Measurements from ENCODE around the gene SMIM1.

Gene SMIM1

DNA sequence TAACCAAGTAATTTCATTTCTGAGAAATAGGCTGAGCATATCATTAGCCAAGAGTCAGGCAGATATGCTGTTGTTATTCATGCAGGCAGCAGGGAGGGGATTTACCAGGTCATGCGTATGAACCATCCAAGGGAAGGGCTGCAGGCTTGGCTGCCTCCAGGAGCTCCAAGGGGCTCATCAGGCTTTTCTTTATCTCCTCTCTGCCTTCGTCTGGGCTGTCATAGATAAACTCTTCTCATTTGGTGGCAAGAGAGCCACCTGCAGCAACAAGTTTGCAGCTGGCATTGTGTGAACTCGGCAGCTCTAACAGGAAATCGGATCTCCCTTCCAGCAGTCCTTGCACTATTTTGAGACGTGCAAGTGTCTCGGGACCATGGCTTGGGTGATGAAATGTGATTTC is 12.8 kb upstream of the SMIM1 start:
- no peak for DNase-seq

DNA sequence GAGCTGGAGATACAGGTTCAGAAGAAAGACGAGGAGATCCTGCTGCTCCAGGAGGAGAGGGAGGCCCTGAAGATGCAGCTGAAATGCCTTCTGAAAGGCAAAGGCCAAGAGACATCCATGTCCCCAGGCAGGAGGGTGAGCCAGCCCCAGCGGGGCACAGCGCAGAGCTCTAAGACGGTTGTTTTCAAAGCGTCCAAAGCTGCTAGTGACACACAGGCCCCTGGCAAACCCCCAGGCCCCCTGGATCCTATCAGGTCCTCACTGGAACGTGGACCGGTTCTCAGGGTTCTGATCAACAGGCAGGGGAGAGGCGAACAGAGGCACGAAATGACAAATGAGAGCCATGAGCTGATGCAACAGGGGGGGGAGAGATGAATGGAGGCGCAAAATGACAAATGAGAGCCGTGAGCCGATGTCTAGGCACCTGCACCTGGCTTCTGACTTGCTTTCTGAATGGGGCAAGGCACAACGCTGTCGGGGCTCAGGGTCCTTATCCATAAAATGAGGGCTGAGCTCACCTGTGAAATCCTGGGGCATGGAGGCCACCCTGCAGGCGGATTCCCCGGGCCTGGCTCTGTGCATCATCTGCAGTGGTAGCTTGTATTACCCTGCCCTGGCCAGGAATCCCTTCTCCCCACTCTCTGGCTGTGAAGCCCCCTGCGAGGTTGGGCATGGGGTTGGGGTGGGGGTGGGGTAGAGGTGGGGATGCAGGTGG is 11.1 kb upstream of the SMIM1 start:
- no peak for DNase-seq

DNA sequence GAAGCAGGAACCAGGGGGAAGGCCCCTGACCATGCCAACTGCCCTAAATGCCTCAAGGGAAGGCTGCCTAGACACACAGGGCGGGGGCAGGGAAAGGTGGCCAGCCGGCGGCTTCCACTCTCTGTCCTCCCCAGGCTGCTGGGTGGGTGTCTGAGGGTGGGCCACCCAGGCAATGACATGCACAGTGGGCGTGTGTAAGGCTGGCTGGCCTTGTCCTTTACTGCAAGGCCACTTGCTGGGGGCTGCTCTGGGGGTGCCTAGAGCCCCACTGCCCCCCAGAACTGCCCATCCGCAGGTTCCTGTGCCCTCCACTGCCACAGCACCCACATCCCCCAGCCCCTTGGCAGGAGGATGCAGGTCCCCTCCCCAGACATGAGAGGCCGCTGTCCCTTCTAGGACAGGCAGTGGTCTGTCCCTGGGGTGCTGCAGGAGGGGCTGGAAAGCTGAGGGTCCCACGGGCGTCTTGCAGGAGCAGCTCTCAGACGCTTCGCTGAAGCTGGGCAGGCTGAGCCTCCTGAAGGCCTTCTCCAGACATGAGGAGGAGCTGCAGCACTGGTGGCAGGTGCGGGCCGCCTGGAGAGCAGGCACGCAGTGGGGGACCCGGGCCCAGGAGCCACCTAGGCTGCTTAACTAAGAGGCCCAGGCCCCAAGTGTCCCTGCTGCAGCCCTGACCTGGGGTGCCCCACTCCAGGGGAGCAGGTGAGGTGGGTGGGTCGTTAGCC is 10.2 kb upstream of the SMIM1 start:
- no peak for DNase-seq

DNA sequence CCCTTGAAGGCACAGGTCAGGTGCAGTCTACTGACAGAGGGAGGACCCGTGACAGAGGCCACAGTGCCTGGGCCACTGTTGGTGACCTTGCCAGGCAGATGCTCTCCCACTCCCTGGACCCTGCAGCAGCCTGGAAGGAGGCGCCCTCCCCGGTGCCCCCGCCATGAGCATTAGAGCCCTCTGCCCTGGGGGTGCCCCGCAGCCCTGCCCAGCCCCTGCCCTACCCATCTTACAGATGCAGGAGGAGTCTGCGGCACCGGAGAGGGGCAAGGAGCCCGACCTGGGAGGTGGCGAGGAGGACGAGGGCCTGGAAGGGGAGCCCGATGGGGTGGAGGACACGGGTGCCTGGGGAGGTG is 9.7 kb upstream of the SMIM1 start:
- no peak for DNase-seq

DNA sequence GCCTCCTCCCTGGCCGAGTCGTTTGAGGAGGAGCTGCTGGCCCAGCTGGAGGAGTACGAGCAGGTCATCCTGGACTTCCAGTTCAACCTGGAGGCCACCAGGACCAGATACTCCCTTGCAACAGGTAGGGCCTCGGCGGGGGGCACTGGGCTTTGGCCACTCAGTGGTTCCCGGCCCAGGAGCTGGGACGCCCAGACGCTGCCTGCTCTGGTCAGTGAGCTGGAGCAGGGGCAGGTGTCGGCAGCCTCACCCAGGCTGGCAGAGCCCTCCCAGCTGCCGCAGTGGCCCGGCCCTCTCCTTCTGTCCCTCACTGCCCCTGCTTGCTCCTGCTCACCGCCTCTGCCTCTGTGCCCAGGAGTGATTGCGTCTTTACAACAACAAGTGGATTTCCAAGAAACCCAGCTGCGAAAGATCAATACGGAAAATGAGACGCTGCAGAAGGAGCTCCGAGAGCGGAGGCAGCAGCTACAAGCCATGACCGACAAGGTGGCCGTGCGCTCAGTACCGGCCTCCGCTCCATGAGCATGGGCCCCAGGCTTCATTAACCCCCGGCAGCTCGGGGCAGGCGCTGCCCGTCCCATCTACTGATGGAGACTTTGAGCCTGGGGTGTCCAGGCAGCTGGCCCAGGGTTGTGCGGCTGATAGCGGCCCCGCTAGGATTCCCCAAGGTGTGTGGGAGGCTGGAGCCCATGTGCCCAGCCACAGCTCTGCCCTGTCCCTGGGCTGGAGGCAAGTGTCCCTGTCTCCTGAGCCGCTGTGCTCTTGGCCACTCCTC is 9.0 kb upstream of the SMIM1 start:
- DNase-seq, result no peak

DNA sequence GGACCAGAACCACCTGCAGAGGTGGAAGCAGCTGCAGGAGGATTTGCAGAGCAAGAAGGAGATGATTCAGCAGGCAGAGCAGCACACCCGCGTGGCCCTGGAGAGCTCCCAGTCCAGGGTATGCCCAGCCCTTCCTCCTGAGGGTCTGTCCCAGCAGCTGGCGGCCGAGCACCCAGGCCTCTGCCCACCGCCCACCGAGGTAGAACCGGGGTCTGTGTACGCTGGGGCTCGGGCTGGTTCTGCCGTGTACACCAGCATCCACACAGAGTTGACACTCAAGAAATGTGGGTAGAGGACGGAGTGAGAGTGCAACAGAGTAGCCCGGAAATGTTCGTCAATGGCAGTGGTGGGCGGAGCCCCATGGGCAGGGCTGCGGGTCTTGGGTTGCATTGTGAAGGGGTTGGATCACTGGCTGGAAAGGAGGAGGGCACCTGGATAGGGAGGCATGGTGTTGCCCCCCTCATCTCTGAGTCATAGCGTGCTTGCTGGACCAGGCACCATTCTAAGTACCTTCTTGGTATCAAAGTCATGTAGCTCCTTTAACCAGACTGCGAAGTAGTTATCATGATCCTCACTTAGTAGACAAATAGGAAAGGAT is 5.1 kb upstream of the SMIM1 start:
- no peak for DNase-seq

DNA sequence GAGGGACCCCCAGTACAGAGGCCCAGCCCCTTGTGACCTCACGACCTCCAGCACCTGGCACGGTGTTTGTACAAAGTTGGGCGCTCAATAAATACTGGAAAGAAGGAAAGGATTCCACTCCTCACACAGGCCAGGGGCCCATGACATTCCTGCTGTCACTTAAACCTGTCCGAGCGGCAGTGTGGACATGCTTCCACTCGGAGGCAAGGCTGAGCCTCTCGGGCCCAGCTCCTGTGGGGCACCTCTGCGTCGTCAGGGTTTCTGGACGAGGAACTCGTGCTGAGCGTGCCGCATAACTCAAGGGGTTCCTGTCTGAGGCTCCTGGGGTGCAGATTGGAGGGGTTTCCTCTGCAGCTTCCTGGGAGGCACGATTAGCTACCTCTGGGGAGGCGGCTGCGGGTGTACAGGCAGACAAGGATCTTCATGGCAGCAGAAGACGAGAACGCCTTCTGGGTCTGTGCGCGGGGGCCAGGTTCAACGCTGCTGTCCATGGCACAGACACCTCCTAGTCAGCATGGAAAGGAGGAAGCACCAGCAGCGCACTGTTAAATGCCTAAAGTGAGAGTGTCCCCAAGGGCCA is 3.6 kb upstream of the SMIM1 start:
- no peak for DNase-seq

DNA sequence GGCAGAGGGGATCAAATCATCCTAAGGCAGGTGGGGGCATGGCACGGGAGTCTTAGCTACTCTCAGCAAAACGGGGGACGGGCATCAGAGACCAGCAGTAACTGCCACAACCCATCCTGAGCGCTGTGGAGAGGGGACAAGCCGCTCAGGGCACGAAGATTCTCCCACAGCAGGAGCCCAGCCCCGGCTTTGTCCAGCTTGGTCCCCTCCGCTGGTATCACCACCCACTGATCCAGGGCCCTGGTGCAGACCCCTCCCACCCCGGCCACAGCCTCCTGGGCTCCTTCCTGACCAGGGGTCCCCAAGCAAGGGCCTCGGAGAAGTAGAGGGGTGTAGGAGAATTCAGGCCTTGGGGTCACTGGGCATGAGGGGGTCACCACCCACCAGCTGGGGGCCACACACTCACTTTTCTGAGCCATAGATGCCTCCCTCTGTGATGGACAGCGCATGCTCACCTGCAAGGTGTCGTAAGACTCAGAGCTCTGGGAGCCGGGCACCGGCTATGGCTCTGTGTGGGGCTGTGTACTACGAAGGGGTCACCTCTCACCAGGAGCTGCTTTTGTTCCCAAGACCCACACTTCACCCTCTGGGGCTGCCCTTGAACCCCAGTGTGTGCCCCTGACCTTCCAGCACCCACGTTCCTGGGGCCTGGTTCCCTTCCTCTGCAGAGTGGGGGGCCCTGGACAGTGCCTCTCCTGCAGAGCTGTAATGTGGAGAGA is 2.3 kb upstream of the SMIM1 start:
- DNase-seq, result no peak

DNA sequence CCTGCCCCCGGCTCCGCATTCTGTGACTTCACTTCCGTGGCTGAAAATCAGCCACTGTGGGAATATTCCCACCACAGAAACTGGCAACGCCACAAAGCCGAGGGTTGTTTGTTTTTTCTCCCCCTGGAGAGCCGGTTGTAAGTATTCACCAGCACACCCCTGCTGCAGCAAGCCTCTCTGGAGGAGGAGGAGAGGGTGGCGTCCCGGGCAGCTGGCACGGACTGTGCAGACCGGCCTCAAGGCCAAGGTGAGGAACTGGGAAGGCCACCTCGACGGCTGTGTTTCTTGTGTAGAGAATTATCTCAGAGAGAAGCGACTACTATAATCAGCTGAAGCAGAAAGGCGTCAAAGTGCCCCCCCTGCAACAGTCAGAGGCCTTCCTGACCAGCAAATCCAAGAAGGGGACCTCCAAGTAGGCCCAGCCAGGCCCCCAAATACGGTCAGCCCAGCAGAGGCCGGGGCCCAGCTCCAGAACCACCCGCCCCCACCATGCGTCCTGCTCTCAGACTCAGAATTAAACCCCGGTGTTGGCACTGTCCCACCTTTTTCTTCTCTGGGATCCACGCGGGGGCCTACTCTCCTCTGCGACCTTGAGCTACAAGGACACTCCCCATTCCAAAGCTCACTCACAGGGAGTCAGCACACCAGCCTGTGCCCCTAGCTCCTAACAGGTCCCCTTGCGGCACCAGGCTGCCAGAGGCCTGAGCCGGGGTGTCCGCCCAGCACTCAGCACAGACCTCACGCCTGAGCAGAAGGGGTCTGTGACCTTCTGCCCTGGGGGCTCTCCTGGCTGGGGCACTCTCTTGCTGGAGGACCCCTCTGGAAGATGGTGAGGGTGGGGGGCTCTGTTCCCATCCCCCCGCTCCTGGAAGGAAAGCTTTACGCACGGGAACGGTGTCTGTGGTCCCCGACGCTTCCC is 1.2 kb upstream of the SMIM1 start:
- no peak for DNase-seq

DNA sequence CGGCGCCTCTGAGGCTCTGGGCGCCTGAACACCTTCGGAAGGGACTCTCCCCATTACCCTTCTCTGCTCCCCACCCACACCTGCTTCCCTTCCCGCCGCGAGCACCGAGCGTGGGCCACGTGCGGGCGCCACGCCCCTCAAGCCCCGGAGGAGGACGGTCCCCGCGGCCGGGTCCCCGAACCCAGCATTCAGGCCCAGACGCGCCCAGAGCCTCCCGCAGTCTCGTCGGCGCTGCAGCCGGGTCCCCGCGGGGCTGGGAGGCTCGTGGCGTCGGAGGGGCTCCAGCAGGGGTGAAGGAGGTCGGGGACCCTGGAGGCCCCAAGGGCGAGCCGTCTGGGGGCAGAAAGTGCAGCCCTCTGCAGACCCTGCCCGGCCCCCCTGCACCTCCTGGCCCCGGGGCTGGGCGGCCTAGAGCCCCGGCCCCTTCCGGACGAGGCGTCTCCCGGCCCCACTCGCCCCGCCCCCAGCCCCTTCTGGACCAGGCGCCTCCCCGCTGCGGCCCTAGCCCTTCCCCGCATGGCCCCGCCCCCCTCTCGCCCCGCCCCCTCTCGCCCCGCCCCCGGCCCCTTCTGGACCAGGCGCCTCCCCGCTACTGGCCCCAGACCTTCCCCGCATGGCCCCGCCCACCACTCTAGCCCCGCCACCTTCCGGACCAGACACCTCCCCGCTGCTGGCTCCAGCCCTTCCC is 378 bp upstream of the SMIM1 start:
- peak; percentile 84 for DNase-seq

DNA sequence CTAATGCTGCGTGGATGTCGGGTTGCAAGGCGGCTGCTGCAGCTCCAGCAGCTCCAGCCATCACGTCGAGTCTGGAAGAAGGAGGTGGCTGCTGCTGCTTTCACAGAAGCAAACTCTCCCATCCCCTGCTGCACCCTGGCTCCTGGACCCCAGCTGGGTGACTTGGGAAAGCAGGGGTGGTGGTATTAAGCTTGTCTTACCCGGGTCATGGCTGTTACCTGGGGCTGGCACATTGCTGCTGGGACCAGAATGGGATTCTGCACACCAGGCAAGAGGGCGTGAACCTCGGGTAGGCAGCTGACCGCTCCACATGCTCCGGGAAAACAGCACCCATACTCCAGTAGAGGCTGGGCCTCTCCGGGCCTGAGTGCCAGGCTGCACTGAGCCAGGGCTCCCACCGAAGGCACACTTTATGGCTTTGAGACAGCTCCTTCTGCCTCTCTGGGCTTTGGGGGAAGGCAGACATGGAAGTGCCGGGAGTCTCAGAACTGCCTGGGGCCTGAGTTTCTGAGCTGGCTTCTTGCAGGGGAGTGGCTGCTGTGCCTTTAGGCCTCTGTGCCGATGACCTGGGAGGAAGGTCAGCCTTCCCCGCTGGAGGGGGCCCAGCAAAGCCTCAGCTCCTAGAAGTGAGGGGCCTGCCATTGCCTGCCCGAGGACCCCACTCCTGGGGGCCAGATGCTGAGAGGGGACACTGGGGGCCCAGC is 1.2 kb downstream of the SMIM1 start:
- no peak for DNase-seq

DNA sequence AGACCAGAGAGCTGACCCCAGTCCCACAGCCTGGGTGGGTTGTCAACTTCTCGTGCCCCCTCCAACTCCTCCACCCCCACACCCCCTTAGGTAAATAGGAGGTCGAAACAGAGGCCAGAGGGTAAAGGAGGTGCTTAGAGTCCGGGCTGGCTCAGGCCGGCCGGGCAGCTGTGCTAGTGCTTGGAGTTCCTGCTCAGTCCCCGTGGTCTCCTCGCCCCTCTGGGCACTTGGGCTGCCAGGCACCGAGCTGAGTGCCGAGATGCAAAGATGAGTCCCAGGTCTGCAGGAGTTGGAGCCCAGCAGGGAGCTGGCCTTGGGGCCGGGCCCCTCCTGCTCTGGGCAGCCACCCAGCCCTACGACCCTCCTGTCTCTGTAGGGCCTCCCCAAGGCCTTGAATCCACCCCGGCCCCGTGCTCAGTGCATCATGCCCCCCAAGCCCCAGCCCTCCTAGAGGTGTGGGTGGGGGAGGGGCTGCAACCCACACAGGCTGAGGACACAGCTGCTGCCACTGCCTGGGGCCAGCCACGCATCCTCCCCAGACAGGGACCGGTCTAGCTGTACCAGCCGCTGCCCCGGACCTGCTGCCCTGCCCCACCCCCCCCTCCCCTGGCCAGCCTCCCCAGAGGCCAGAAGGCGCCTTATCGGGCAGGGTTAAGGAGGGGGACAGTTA is 1.9 kb downstream of the SMIM1 start:
- DNase-seq, result no peak

DNA sequence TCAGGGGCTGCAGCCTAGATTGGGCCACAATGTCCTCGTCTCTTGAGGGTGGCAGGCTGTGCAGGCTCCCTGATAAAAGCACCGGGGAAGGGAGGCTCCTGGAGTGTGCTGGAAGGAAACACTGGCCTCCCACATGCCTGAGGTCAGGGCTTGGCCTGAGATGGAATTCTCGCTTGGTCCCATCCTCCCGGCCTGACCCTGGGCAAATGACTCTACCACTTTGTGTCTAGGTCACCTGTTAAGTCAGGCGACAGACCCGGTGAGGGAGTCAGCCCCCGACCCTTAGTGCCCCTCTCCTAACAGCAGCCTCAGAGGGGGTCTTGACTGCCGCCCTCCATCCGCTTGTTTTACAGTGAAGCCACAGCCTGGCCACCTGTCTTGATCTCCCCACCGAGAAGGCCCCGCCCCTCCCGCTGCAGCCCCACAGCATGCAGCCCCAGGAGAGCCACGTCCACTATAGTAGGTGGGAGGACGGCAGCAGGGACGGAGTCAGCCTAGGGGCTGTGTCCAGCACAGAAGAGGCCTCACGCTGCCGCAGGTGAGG is 2.5 kb downstream of the SMIM1 start:
- no peak for DNase-seq

DNA sequence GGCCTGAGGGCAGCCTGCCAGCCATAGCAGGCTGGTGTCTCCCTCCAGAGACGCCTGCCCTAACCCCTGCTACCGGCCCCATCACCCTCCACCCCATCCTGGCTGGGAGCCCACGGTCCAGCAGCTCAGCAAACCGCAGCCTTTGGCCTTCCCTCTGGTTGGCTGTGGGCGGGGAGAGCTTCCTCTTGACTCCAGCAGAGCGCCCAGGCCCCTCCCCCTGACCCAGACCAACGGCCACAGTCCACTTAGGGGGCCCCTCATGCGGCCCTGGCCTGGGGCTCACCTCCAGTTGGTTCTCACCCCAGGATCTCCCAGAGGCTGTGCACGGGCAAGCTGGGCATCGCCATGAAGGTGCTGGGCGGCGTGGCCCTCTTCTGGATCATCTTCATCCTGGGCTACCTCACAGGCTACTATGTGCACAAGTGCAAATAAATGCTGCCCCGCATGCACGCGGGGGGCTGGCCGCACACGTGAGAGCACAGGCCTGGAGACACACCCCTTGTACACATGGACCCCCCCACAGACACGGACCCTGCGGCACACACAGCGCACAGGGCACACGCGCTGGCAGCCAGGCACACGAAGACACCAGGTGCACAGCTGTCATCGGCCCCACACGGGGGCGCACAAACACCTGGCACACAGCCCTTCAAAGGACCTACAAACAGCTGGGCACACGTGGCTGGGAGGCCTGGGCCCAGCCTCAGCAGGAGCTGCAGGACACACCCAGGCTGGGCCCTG is 3.1 kb downstream of the SMIM1 start:
- peak; percentile 42 for DNase-seq

DNA sequence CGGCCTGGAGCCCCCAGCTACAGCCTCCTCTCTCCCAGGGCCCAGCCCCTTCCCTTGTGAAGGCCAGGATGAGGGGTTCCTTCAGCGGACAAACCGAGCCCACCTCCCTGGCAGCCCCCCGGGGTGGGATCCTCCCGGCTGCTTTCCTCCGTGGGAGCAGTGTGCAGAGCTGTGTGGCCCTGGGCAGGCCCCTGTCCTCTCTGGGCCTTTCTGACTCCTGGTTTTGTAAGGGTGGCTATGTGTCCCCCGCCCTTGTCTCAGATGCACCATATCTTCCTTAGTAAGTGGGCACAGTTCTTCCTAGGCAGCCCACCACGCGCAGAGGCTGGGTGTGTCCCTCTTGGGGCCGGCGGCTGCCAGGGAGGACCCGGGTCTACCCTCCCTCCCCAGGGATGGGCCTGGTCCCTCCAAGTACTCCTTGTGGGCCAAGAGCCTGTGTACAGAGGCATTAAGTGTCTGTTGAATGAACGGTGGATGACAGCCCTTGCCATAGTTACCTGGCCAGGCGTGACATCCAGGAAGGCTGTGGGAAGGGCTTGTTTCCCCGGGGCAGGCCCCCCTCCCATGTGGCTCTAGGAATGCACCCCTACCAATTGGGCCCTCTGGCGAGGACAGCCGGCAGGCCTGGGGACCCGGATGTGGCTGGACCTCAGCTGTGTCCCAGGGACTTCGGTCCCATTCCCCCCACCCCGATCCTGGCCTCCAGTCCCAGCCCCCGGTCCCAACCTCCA is 3.8 kb downstream of the SMIM1 start:
- no peak for DNase-seq

DNA sequence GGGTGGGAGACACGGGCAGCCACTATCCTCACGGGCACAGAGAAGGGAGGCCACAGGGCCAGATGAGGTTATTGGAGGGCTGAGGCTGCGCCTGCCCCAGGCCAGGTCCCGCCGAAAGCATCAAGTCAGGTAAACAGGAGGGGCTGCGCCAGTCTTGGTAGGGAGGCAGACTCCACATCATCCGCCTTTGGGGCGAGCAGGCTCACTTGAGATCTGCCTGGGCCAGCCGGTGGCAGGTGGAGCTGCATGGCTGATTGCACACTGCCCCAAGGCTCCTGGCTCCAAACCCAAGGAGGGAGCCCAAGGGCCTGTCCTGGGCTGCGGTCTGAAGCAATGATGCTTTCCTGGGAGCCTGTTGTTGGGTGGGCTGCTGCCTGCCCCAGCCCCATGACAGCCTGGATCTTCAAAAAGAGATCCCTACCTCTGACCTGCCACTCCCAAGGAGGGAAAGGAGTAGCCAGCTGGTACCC is 4.6 kb downstream of the SMIM1 start:
- no peak for DNase-seq
